K562 (cell line): ENCODE data around the gene OTULINL.
"Not testable (repeated sequence)": the region's sequence is repeated elsewhere in the genome, so short reads cannot be mapped to it uniquely, and the experiment has no call there.

ENCODE experiments used
- NCOR1 ChIP-seq: fragments of 450-650 bp; IDR thresholded peaks from 2 replicates; pipeline ENCODE4 v1.6.1; 2016; ENCODE audit warnings: mild to moderate bottlenecking, moderate library complexity
- RFX5 ChIP-seq: IDR thresholded peaks from 2 replicates; pipeline ENCODE4 v1.6.1; 2011; ENCODE audit warnings: low read depth, mild to moderate bottlenecking, improper control_type of control experiment, low read length
- SAP30 ChIP-seq: fragments of 200-600 bp; sonication (generic); IDR thresholded peaks from 2 replicates; pipeline ENCODE4 v1.6.1; 2012; ENCODE audit warnings: borderline replicate concordance, low read depth, mild to moderate bottlenecking, moderate library complexity, low read length, control low read depth, inconsistent platforms; ENCODE audit not compliant: insufficient read depth, poor library complexity, severe bottlenecking
- TF ChIP-seq, protein P1 (sequence below): sonication (generic); formaldehyde crosslinking; IDR thresholded peaks from 2 replicates; pipeline ENCODE4 v1.9.0; 2022; ENCODE audit warnings: mild to moderate bottlenecking, missing genetic modification reagents

- not testable (repeated sequence) for TF ChIP-seq RFX5, SAP30, NCOR1
- TF ChIP-seq, protein P1, sequence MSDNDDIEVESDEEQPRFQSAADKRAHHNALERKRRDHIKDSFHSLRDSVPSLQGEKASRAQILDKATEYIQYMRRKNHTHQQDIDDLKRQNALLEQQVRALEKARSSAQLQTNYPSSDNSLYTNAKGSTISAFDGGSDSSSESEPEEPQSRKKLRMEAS, result not testable (repeated sequence)
Observed at GRCh38 chr5:14554288-14554687, 27.3 kb upstream of the OTULINL start.
